Stomach smooth muscle (tissue), 2 donors: ENCODE measurements around the gene LCE7A.

Experiments used
- H3K27ac ChIP-seq: one replicate; pipeline ENCODE4 v1.7.0; 2013; ENCODE audit warnings: mild to moderate bottlenecking, low read length, inconsistent platforms
- H3K27me3 ChIP-seq, 2 donors: one replicate each; pipeline ENCODE4 v1.7.0; 2013; ENCODE audit warnings: low read length in 2 of 2; ENCODE audit not compliant: insufficient read depth in 2 of 2, control insufficient read depth in 1 of 2
- H3K36me3 ChIP-seq, 2 donors: one replicate each; pipeline ENCODE4 v1.7.0; 2013; ENCODE audit warnings: low read length in 2 of 2; ENCODE audit not compliant: control insufficient read depth in 2 of 2, insufficient read depth in 2 of 2
- H3K4me1 ChIP-seq: one replicate; pipeline ENCODE4 v1.7.0; 2013; ENCODE audit warnings: low read length; ENCODE audit not compliant: control insufficient read depth, insufficient read depth
- H3K4me3 ChIP-seq, 2 donors: one replicate each; pipeline ENCODE4 v1.7.0; 2013; ENCODE audit warnings: low read length in 2 of 2
- H3K9ac ChIP-seq, 2 donors: one replicate each; pipeline ENCODE4 v1.7.0; 2013; ENCODE audit warnings: low read length in 2 of 2, mild to moderate bottlenecking in 1 of 2
- H3K9me3 ChIP-seq, 2 donors: one replicate each; pipeline ENCODE4 v1.7.0; 2013; ENCODE audit warnings: low read length in 2 of 2; ENCODE audit not compliant: control insufficient read depth in 2 of 2
- donor health status: healthy.
- donor health status: Pancreatic carcinoma.

The LCE7A gene

GRCh38 chr1:152879559-152880198, 19.9 kb downstream of the LCE7A start:
- Histone ChIP-seq H3K4me1 (peaks cover 7% of the 10 kb centered on the region), H3K36me3 (no peaks in the 10 kb centered on the region), H3K9ac (no peak overlapping the region), H3K27ac (no peak overlapping the region), H3K4me3 (no peak overlapping the region), H3K27me3 (no peaks in the 10 kb centered on the region), H3K9me3 (no peaks in the 10 kb centered on the region)

GRCh38 chr1:152880316-152880715, 20.5 kb downstream of the LCE7A start:
- H3K4me3 ChIP-seq = no peak overlapping the region
- no peak overlapping the region for H3K9ac ChIP-seq
- H3K27ac ChIP-seq = no peak overlapping the region
- no peaks in the 10 kb centered on the region for H3K27me3 ChIP-seq
- H3K36me3 ChIP-seq = no peaks in the 10 kb centered on the region
- peaks cover 12% of the 10 kb centered on the region for H3K4me1 ChIP-seq
- H3K9me3 ChIP-seq = no peaks in the 10 kb centered on the region

- H3K36me3 ChIP-seq = no peaks in the 10 kb centered on the region
- no peak overlapping the region for H3K27ac ChIP-seq
- no peak overlapping the region for H3K4me3 ChIP-seq
- no peaks in the 10 kb centered on the region for H3K9me3 ChIP-seq
- H3K9ac ChIP-seq = no peak overlapping the region
- no peaks in the 10 kb centered on the region for H3K27me3 ChIP-seq
- peaks cover 15% of the 10 kb centered on the region for H3K4me1 ChIP-seq
These were observed 21.1 kb downstream of the LCE7A start for GRCh38 chr1:152880907-152881306.

- Histone ChIP-seq H3K9ac (no peak overlapping the region), H3K27ac (no peak overlapping the region), H3K4me1 (peaks cover 21% of the 10 kb centered on the region), H3K9me3 (no peaks in the 10 kb centered on the region), H3K36me3 (no peaks in the 10 kb centered on the region), H3K4me3 (no peak overlapping the region), H3K27me3 (no peaks in the 10 kb centered on the region)
These were observed 24.3 kb downstream of the LCE7A start for GRCh38 chr1:152884085-152884484.

GRCh38 chr1:152884506-152884905, 24.7 kb downstream of the LCE7A start:
- H3K4me1 ChIP-seq = peaks cover 21% of the 10 kb centered on the region
- no peak overlapping the region for H3K27ac ChIP-seq
- H3K36me3 ChIP-seq = no peaks in the 10 kb centered on the region
- no peak overlapping the region for H3K9ac ChIP-seq
- H3K4me3 ChIP-seq = no peak overlapping the region
- no peaks in the 10 kb centered on the region for H3K27me3 ChIP-seq
- H3K9me3 ChIP-seq = no peaks in the 10 kb centered on the region

GRCh38 chr1:152884966-152885624, 25.3 kb downstream of the LCE7A start:
- no peaks in the 10 kb centered on the region for H3K9me3 ChIP-seq
- H3K4me3 ChIP-seq = no peak overlapping the region
- H3K4me1 ChIP-seq = peaks cover 21% of the 10 kb centered on the region
- H3K9ac ChIP-seq = no peak overlapping the region
- H3K27ac ChIP-seq = no peak overlapping the region
- no peaks in the 10 kb centered on the region for H3K27me3 ChIP-seq
- no peaks in the 10 kb centered on the region for H3K36me3 ChIP-seq

GRCh38 chr1:152886085-152886484, 26.3 kb downstream of the LCE7A start:
- peak overlapping the region in 1 of 2 donors; percentile 15 for H3K4me3 ChIP-seq
- H3K9me3 ChIP-seq = no peaks in the 10 kb centered on the region
- no peaks in the 10 kb centered on the region for H3K36me3 ChIP-seq
- H3K9ac ChIP-seq = no peak overlapping the region
- H3K4me1 ChIP-seq = peaks cover 21% of the 10 kb centered on the region
- H3K27me3 ChIP-seq = no peaks in the 10 kb centered on the region
- no peak overlapping the region for H3K27ac ChIP-seq

- Histone ChIP-seq H3K9me3 (no peaks in the 10 kb centered on the region), H3K4me1 (peaks cover 21% of the 10 kb centered on the region), H3K27ac (no peak overlapping the region), H3K4me3 (no peak overlapping the region), H3K9ac (no peak overlapping the region), H3K36me3 (no peaks in the 10 kb centered on the region), H3K27me3 (no peaks in the 10 kb centered on the region)
These were observed 27.1 kb downstream of the LCE7A start for GRCh38 chr1:152886758-152887409.

GRCh38 chr1:152888126-152888525, 28.3 kb downstream of the LCE7A start:
- H3K27ac ChIP-seq = no peak overlapping the region
- H3K27me3 ChIP-seq = no peaks in the 10 kb centered on the region
- H3K36me3 ChIP-seq = no peaks in the 10 kb centered on the region
- no peaks in the 10 kb centered on the region for H3K9me3 ChIP-seq
- no peak overlapping the region for H3K4me3 ChIP-seq
- no peak overlapping the region for H3K9ac ChIP-seq
- peaks cover 21% of the 10 kb centered on the region for H3K4me1 ChIP-seq

- Histone ChIP-seq H3K36me3 (no peaks in the 10 kb centered on the region), H3K27ac (no peak overlapping the region), H3K4me1 (no peaks in the 10 kb centered on the region), H3K9ac (no peak overlapping the region), H3K9me3 (no peaks in the 10 kb centered on the region), H3K4me3 (no peak overlapping the region), H3K27me3 (peaks cover 0 to 3% of the 10 kb centered on the region in 2 donors)
These were observed 39.2 kb downstream of the LCE7A start for GRCh38 chr1:152899027-152899426.

- H3K36me3 ChIP-seq = no peaks in the 10 kb centered on the region
- no peak overlapping the region for H3K27ac ChIP-seq
- peaks cover 0 to 3% of the 10 kb centered on the region in 2 donors for H3K27me3 ChIP-seq
- H3K9ac ChIP-seq = no peak overlapping the region
- no peaks in the 10 kb centered on the region for H3K9me3 ChIP-seq
- H3K4me3 ChIP-seq = no peak overlapping the region
- H3K4me1 ChIP-seq = no peaks in the 10 kb centered on the region
These were observed 40.1 kb downstream of the LCE7A start for GRCh38 chr1:152899883-152900282.
